ENCODE data around the gene OBSL1.

- TF ChIP-seq CTCF (IDR thresholded peaks at IDR 0.05) (no peak), POLR2A (IDR thresholded peaks at IDR 0.05) (no peak)
Measured at GRCh38 chr2:219526320-219527075, 44.8 kb downstream of the OBSL1 start.
